H1 (cell line): Measurements from ENCODE around the gene LSM7. TPM values are rescaled to one million over a fixed set of nuclear protein-coding genes. Genes with fewer than 3 reads are reported as not detected.

Experiments used
- ATF3 ChIP-seq: IDR thresholded peaks from 2 replicates; pipeline ENCODE4 v1.6.1; 2011; ENCODE audit warnings: low read depth, mild to moderate bottlenecking, low read length; ENCODE audit not compliant: insufficient read depth
- EGR1 ChIP-seq: IDR thresholded peaks from 2 replicates; pipeline ENCODE4 v1.6.1; 2011; ENCODE audit warnings: low read depth, low read length, borderline replicate concordance
- GABPA ChIP-seq: IDR thresholded peaks from 2 replicates; pipeline ENCODE4 v1.6.1; 2011; ENCODE audit warnings: mild to moderate bottlenecking, low read length, moderate library complexity, borderline replicate concordance; ENCODE audit not compliant: insufficient read depth
- JUN ChIP-seq: IDR thresholded peaks from 2 replicates; pipeline ENCODE4 v1.6.1; 2011; ENCODE audit warnings: low read depth, mild to moderate bottlenecking, improper control_type of control experiment, low read length
- JUND ChIP-seq: IDR thresholded peaks from 2 replicates; pipeline ENCODE4 v1.6.1; 2011; ENCODE audit warnings: mild to moderate bottlenecking, improper control_type of control experiment, low read length
- POLR2AphosphoS5 ChIP-seq: IDR thresholded peaks from 2 replicates; pipeline ENCODE4 v1.6.1; 2011; ENCODE audit warnings: low read depth, low read length
- RXRA ChIP-seq: IDR thresholded peaks from 2 replicates; pipeline ENCODE4 v1.6.1; 2011; ENCODE audit warnings: low read depth, mild to moderate bottlenecking, low read length, moderate library complexity; ENCODE audit not compliant: insufficient read depth
- SP4 ChIP-seq: IDR thresholded peaks from 2 replicates; pipeline ENCODE4 v1.6.1; 2012; ENCODE audit warnings: low read length, inconsistent platforms
- SRF ChIP-seq: IDR thresholded peaks from 2 replicates; pipeline ENCODE4 v1.6.1; 2011; ENCODE audit warnings: mild to moderate bottlenecking, low read depth, low read length, moderate library complexity
- TBP ChIP-seq: IDR thresholded peaks from 2 replicates; pipeline ENCODE4 v1.6.1; 2011; ENCODE audit warnings: low read depth, low read length, improper control_type of control experiment
- polyA plus RNA-seq, 7 experiments: library from polyadenylated mRNA; depleted of rRNA in 3 of 7; stranded (reverse) in 5 of 7; unstranded in 2 of 7; fragments of >200 nt in 5 of 7; fragments of 200-250 nt in 2 of 7; gene quantifications; 1 replicate in 5 of 7; 2 replicates in 1 of 7; 4 replicates in 1 of 7; pipeline versions ENCODE4 v1.2.1 to v1.2.3, GENCODE V29; 2011 to 2013; ENCODE audit warnings: missing spikeins in 2 of 7, mixed read lengths in 2 of 7
- total RNA-seq: library from RNA; stranded (reverse); fragmentation: NEBNext Ultra II Directional; extraction: Animal tissue kit (Norgen Biotek cat#: 25700); gene quantifications from 2 replicates; pipeline ENCODE4 v1.2.1, GENCODE V29; 2021

LSM7 gene
- total and polyA plus RNA-seq, 2 of the 8 experiments (the other 6 are each of a cell fraction or from before 2014, with no cell fraction given) = 228 to 1,335 TPM

DNA sequence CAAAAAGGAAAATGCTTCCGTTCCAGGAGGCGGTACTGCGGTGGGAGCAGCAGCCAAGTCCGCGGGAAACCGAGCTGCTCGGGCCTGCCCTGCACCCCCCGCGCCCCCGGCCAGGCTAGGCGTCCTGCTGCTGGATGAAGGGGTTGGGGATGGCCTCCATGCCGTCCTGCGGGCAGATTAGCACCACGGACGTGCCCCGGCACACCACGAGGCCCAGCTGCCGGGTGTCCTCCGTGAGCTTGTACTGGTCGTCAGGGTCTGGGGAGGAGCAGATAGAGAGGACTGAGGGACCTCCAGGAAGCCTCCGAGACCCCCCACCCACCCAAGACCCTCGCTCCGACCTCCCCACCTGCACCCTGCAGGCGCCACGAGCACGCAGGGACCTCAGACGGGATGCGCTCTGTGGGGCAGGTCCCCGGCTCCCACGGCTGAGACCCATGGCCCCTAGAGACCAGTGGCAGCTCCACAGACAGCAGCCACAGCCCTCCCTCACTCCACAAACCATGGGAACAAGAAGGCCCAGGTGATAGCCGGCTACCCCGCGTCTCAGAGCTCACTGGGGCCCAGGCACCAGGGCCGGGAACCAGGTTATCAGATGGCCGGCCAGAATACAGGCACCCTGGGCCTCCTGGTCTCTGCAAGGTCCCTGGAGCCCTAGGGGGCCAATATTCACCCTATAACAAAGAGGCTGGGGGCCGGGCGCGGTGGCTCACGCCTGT is 6.7 kb downstream of the LSM7 start (continued):
- TF ChIP-seq JUN (no peak), RXRA (no peak), EGR1 (no peak), ATF3 (no peak), POLR2AphosphoS5 (no peak), SP4 (no peak), GABPA (no peak), TBP (no peak), SRF (no peak), JUND (no peak)
- TF ChIP-seq, all 59 proteins: peak for 0
